Thoracic aorta (tissue), 2 donors: Measurements from ENCODE around the gene SEMA4A. TPM values are rescaled to one million over a fixed set of nuclear protein-coding genes. Genes with fewer than 3 reads are reported as not detected.

ENCODE experiments used
- ATAC-seq: fragments of 150-250 bp; one replicate; pipeline ENCODE4 v1.8.0; 2017; ENCODE audit warnings: low read depth; ENCODE audit not compliant: insufficient number of reproducible peaks, low FRiP score
- DNase-seq: peaks from one replicate; pipeline ENCODE4 v3.0.0-alpha.2; 2020; ENCODE audit warnings: low spot score
- H3K27ac ChIP-seq, 2 donors: fragments of 200-600 bp; sonication (generic); 1 replicate in 1 of 2; 2 replicates in 1 of 2; pipeline ENCODE4 v1.5.1; 2016; ENCODE audit warnings: mild to moderate bottlenecking in 2 of 2, moderate library complexity in 2 of 2
- H3K27me3 ChIP-seq: fragments of 200-600 bp; sonication (generic); replicated peaks from 2 replicates; pipeline ENCODE4 v1.6.0; 2016; ENCODE audit warnings: mild to moderate bottlenecking; ENCODE audit not compliant: insufficient read depth
- H3K36me3 ChIP-seq: fragments of 200-600 bp; sonication (generic); one replicate; pipeline ENCODE4 v1.5.1; 2016
- H3K4me1 ChIP-seq, 2 donors: fragments of 200-600 bp; sonication (generic); 1 replicate in 1 of 2; 2 replicates in 1 of 2; pipeline versions ENCODE4 v1.5.1 to v1.6.0; 2016; ENCODE audit warnings: low read depth in 2 of 2, mild to moderate bottlenecking in 1 of 2; ENCODE audit not compliant: control insufficient read depth in 1 of 2
- H3K4me3 ChIP-seq: fragments of 200-600 bp; sonication (generic); 2 replicates; pipeline ENCODE4 v1.5.1; 2016; ENCODE audit warnings: mild to moderate bottlenecking
- H3K9me3 ChIP-seq: fragments of 200-600 bp; sonication (generic); 2 replicates; pipeline ENCODE4 v1.5.1; 2016
- total RNA-seq, 2 donors: library from RNA; depleted of rRNA; stranded (reverse); fragments of >200 nt; gene quantifications; one replicate each; pipeline versions ENCODE4 v1.1.0 to v1.2.3, GENCODE V29; 2016
- TF ChIP-seq, protein P1 (sequence below): fragments of 200-600 bp; sonication (generic); IDR thresholded peaks from one replicate; pipeline ENCODE4 v1.5.1; 2019; ENCODE audit warnings: antibody characterized with exemption

SEMA4A gene
- total RNA-seq, 2 donors from 2014 or later = 12.7 to 15.8 TPM

DNA sequence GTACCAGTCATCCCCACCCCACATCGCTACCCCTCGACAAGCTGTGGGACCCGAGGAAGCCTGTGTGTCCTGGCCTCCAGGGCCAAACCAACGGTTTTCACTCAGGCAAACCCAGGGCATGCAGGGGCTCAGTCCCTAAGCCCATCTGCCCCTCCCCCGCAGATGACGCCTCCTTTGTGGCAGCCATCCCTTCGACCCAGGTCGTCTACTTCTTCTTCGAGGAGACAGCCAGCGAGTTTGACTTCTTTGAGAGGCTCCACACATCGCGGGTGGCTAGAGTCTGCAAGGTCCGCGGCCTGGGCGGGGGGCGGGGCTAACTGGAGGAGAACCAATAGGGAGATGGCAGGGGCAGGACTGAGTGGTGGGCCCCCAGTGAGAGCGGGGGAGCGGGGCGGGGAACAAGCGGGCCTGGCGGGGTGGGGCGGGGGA, 7.4 kb downstream of the SEMA4A start:
- Histone ChIP-seq H3K27ac (peak overlapping the region; percentile 40 to 65), H3K9me3 (no peaks in the 10 kb centered on the region), H3K4me1 (peaks cover 0 to 15% of the 10 kb centered on the region in 2 donors), H3K4me3 (peak overlapping the region; percentile 74), H3K27me3 (no peaks in the 10 kb centered on the region), H3K36me3 (no peaks in the 10 kb centered on the region)
- TF ChIP-seq, protein P1, sequence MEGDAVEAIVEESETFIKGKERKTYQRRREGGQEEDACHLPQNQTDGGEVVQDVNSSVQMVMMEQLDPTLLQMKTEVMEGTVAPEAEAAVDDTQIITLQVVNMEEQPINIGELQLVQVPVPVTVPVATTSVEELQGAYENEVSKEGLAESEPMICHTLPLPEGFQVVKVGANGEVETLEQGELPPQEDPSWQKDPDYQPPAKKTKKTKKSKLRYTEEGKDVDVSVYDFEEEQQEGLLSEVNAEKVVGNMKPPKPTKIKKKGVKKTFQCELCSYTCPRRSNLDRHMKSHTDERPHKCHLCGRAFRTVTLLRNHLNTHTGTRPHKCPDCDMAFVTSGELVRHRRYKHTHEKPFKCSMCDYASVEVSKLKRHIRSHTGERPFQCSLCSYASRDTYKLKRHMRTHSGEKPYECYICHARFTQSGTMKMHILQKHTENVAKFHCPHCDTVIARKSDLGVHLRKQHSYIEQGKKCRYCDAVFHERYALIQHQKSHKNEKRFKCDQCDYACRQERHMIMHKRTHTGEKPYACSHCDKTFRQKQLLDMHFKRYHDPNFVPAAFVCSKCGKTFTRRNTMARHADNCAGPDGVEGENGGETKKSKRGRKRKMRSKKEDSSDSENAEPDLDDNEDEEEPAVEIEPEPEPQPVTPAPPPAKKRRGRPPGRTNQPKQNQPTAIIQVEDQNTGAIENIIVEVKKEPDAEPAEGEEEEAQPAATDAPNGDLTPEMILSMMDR = no peak
- ATAC-seq = peak; percentile 65
- DNase-seq = peak; percentile 71

DNA sequence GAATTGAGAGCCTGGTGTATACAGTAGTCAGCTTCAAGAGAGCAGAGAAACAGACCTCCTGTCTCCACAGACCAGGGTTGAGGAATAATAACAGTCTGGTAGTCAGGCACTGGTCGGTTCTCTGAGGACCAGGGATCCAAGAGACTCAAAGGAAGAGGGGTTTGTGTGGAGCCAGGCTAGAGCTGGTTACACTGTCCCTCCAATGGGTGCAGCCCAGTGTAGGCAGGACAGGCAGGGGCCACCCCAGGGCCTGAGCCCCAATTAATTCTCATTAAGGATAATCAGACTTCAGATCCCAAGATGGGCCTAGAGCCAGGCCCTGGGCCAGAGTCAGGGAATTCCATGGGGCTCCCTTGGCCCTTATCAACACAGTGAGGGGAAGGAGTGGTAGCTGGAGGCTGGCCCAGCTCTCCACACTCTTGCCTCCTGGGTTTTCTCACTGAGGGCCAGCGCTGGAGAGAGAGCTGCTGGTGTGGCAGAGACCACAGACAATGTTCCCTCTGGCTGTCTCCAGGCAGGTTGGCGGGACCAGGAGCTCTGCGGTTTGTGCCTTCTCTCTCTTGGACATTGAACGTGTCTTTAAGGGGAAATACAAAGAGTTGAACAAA, 9.1 kb downstream of the SEMA4A start:
- ATAC-seq (no peak), DNase-seq (no peak)
- H3K27me3 ChIP-seq = no peaks in the 10 kb centered on the region
- no peak overlapping the region for H3K4me3 ChIP-seq
- TF ChIP-seq, protein P1 = no peak
- peaks cover 0 to 15% of the 10 kb centered on the region in 2 donors for H3K4me1 ChIP-seq
- H3K9me3 ChIP-seq = no peaks in the 10 kb centered on the region
- H3K36me3 ChIP-seq = no peaks in the 10 kb centered on the region
- no peak overlapping the region for H3K27ac ChIP-seq

DNA sequence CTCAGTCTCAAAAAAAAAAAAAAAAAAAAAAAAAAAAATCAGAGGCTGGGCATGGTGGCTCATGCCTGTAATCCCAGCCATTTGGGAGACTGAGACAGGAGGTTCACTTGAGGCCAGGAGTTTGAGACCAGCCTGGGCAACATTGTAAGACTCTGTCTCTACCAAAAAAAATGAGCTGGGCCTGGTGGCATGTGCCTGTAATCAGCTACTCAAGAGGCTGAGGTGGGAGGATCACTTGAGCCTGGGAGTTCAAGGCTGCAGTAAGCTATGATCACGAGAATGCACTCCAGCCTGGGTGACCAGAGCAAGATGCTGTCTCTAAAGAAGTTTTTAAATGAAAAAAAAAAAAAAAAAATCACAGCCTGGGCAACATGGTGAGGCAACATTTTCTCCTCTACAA, 10.3 kb downstream of the SEMA4A start:
- DNase-seq (no peak), ATAC-seq (no peak)
- Histone ChIP-seq H3K9me3 (no peaks in the 10 kb centered on the region), H3K36me3 (no peaks in the 10 kb centered on the region), H3K27ac (no peak overlapping the region), H3K4me1 (peaks cover 0 to 15% of the 10 kb centered on the region in 2 donors), H3K27me3 (no peaks in the 10 kb centered on the region), H3K4me3 (no peak overlapping the region)
- TF ChIP-seq, protein P1 = no peak

DNA sequence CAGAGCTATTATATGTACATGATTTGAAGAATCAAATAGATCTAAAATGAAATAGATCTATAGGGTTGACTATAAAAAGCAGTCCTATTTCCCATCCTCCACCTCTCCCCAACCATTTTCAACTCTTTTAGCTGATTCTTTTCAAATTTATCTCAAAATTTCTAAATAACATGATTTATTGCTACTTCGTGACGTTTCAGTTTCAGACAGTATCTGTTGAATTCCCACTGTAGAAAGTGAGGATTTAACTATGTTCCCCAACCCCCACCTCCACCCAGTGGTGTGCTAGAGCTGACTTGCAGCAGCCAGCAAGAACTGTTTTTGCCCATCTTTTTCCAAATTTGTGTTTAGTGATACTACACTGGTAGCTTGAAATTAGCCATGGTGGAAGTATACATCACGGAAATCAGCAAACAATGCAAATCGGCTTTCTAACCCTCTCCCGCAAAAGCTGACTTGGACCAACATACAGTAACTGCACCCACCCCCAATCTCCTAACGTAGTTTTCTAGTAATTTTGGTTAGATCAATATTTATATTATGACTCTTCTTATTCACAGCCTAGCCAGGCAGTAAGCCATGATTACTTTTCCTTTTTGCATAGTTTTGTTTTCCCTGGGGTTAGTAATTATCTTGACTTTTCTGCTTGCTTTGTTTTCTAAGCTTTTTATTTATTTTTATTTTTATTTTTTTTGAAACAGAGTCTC, 10.9 kb downstream of the SEMA4A start:
- Histone ChIP-seq H3K27ac (no peak overlapping the region), H3K9me3 (no peaks in the 10 kb centered on the region), H3K27me3 (no peaks in the 10 kb centered on the region), H3K4me3 (no peak overlapping the region), H3K36me3 (no peaks in the 10 kb centered on the region), H3K4me1 (peaks cover 0 to 15% of the 10 kb centered on the region in 2 donors)
- no peak for ATAC-seq
- TF ChIP-seq, protein P1 = no peak
- no peak for DNase-seq

DNA sequence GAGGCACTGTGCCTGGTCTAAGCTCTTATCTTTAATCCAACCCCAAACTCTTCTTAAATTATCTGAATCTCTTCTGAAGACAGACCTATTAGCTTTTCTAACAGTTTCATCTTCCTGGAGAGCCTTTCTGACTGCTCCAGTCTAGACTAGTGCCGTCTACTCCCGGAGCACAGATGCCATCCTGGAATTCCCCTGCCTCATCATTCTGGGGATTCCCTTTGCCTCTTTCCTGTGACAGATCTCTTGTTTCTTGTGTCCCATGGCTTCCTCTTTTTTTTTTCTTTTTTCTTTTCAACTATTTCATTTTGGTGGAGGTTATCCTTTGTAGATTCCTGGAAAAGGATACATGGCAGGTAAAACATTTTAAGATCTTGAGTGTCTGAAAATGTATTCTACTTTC, 11.7 kb downstream of the SEMA4A start:
- ATAC-seq = no peak
- H3K36me3 ChIP-seq = no peaks in the 10 kb centered on the region
- no peaks in the 10 kb centered on the region for H3K27me3 ChIP-seq
- no peaks in the 10 kb centered on the region for H3K9me3 ChIP-seq
- TF ChIP-seq, protein P1 = no peak
- no peak overlapping the region for H3K27ac ChIP-seq
- H3K4me1 ChIP-seq = peaks cover 0 to 15% of the 10 kb centered on the region in 2 donors
- H3K4me3 ChIP-seq = no peak overlapping the region
- no peak for DNase-seq
